Measurements from ENCODE around the gene GSTK1.

The GSTK1 gene

GRCh38 chr7:143247372-143247771 lies 15.9 kb upstream of the GSTK1 start:
- H3K4me3 ChIP-seq (ENCODE audit: low read length): no peak overlapping the region
- TF ChIP-seq ZNF274 (IDR thresholded peaks at IDR 0.05; ENCODE audit: low read depth, low read length): no peak

DNA sequence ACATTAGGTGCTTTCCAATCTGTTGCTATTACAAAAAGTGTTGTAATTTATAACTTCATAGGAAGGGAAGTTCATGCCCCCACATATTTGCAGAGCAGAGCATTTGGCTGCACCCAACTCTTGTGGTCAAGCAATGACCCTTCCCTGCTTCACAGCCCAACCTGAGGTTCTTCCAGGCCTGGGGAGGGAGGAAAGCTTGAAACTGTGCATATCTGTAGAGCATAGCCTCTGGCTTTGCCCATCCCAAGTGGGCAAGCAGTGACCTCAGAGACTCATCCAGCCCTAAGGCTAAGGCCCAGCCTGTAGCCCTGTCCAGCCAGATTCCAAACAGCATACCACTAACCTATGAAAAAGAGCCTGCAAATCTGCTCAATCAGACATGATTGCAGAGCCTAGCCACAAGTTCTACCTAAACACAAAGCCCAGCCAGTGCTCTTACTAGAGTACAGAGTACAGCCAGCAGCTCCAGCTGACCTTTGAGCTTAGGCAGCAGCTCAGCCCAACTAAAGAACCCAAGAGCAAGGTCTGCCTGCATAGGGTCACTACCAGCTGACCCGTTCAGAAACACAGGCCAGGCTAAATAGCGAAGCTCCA lies 14.4 kb upstream of the GSTK1 start:
- H3K4me3 ChIP-seq (ENCODE audit: low read length): no peak overlapping the region
- no peak for TF ChIP-seq ZNF274 (IDR thresholded peaks at IDR 0.05; ENCODE audit: low read depth, low read length)

DNA sequence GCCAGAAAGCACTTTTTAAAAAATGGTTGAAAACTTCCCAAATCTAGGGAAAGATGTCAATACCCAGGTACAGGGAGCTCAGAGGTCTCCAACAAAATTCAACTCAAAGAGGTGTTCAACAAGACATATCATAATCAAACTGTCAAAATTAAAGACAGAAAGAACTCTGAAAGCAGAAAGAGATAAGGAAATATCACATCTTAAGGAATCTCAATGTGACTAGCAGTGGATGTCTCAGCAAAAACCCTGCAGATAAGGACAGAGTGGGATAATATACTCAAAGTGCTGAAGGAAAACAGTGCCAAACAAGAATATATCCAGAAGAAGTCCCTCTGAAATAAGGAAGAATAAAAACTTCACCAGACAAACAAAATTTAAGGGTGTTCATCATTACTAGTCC lies 13.0 kb upstream of the GSTK1 start:
- H3K4me3 ChIP-seq (ENCODE audit: low read length): no peak overlapping the region
- no peak for TF ChIP-seq ZNF274 (IDR thresholded peaks at IDR 0.05; ENCODE audit: low read depth, low read length)

GRCh38 chr7:143250822-143251221 lies 12.4 kb upstream of the GSTK1 start:
- H3K4me3 ChIP-seq (ENCODE audit: low read length): no peak overlapping the region
- no peak for TF ChIP-seq ZNF274 (IDR thresholded peaks at IDR 0.05; ENCODE audit: low read depth, low read length)

DNA sequence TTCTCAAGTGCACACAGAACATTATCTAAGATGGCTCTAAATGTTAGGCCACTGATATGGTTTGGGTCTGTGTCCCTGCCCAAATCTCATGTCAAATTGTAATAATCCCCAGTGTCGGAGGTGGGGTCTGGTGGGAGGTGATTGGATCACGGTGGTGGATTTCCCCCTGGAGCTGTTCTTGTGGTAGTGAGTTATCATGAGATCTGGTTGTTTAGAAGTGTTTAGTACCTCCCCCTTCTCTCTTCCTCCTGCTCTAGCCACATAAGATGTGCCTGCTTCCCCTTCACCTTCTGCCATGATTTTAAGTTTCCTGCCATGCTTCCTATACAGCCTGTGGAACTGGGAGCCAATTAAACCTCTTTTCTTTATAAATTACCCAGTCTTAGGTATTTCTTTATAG lies 11.2 kb upstream of the GSTK1 start:
- no peak overlapping the region for H3K4me3 ChIP-seq (ENCODE audit: low read length)
- TF ChIP-seq ZNF274 (IDR thresholded peaks at IDR 0.05; ENCODE audit: low read depth, low read length): no peak

- TF ChIP-seq ZNF274 (IDR thresholded peaks at IDR 0.05; ENCODE audit: low read depth, low read length): no peak
- no peak overlapping the region for H3K4me3 ChIP-seq (ENCODE audit: low read length)
These were observed 7.7 kb upstream of the GSTK1 start for GRCh38 chr7:143255564-143255963.

DNA sequence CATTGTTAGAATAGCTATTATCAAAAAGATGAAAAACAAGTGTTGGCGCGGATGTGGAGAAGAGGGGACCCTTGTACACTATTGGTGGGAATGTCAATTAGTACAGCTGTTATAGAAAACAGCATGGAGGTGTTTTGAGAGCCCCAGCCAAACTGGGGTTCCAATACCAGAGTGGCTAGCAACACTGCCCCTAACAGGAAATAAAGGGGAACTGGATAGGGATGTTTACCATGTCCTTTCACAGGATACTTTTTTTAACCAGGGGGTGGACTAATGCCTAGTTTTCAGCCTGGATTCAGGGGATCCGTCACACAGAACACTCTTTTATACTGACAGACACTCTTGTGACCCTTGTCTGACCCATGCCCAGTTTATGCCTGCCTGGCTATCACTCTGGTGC lies 6.9 kb upstream of the GSTK1 start:
- TF ChIP-seq ZNF274 (IDR thresholded peaks at IDR 0.05; ENCODE audit: low read depth, low read length): no peak
- H3K4me3 ChIP-seq (ENCODE audit: low read length): no peak overlapping the region

GRCh38 chr7:143256932-143257331 lies 6.3 kb upstream of the GSTK1 start:
- H3K4me3 ChIP-seq (ENCODE audit: low read length): no peak overlapping the region
- TF ChIP-seq ZNF274 (IDR thresholded peaks at IDR 0.05; ENCODE audit: low read depth, low read length): no peak

DNA sequence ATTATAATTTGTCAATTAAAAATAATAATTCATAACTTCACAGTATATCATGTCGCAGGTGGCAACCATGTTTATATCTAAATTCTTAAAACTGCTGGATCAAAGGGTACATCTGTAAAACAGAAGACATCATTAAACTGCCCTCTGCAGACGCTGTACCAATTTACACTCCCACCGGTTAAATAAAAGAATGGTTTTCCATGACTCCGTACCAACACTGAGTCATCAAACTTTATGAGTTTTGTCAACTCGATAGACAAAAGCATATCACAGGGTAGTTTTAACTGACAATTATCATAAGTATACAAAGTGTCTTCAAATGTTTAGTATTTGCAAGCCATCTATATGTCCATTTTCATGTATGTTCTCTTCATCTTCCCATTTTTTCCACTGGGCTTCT lies 5.7 kb upstream of the GSTK1 start:
- TF ChIP-seq ZNF274 (IDR thresholded peaks at IDR 0.05; ENCODE audit: low read depth, low read length): no peak
- H3K4me3 ChIP-seq (ENCODE audit: low read length): no peak overlapping the region

DNA sequence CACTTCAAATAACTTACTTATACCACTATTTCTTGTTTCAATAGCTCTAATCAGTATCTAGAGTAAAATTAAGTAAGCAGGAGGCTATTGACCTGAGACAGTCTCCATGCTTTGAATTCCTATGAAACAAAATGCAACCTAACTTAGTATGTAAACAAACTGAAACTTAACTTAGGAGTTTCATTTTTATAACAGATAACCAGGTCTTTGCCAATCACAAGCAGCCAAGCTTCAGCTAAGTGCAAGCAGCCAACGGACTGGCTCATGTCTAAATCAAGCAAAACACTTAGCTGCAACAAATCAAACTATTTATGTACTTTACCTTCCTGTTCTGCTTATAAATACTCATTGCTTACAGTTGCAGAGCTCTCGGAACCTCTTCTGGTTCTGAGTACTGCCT lies 4.4 kb upstream of the GSTK1 start:
- H3K4me3 ChIP-seq (ENCODE audit: low read length): no peak overlapping the region
- TF ChIP-seq ZNF274 (IDR thresholded peaks at IDR 0.05; ENCODE audit: low read depth, low read length): no peak

DNA sequence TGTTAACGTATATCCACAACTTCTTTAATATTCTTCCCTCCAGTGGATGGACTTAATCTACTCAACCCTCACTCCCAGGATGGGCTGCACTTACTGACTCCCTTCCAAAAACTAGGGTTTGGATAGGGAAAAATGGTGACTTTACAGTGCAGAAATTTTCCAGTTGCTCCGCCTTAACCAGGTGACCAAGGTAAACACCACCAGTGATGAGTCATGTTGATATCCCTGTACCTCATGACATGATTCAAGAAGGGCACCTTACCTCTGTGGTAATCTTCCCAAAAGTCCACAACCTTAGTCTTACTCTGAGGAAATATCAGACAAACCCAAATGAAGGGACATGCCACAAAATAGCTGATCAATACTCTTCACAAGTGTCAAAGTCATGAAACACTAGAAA lies 3.5 kb upstream of the GSTK1 start:
- H3K4me3 ChIP-seq (ENCODE audit: low read length): no peak overlapping the region
- no peak for TF ChIP-seq ZNF274 (IDR thresholded peaks at IDR 0.05; ENCODE audit: low read depth, low read length)

DNA sequence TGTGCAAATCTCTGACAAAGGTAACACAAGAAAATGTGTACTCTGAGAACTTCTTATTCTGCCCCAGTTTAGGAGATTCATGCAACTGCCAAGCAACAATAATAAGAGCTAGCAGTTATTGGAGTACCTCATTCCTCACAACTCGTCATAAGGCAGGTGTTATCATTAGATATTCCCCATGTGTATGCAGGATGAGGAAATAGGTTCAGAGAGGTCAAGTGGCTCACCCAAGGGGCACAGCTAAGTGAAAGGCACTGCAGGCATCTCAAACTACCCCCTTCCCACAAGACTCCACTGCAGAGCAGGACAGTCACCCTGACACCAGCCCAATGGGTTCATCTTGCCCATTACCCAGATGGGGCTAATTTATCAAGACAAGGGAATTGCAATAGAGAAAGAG lies 1.3 kb upstream of the GSTK1 start:
- H3K4me3 ChIP-seq (ENCODE audit: low read length): no peak overlapping the region
- TF ChIP-seq ZNF274 (IDR thresholded peaks at IDR 0.05; ENCODE audit: low read depth, low read length): no peak

- peak overlapping the region; percentile 88 for H3K4me3 ChIP-seq (ENCODE audit: low read length)
These were observed 941 bp downstream of the GSTK1 start for GRCh38 chr7:143264196-143264568.

- no peak for TF ChIP-seq ZNF274 (IDR thresholded peaks at IDR 0.05; ENCODE audit: low read depth, low read length)
These were observed 1.9 kb downstream of the GSTK1 start for GRCh38 chr7:143265017-143265693.

DNA sequence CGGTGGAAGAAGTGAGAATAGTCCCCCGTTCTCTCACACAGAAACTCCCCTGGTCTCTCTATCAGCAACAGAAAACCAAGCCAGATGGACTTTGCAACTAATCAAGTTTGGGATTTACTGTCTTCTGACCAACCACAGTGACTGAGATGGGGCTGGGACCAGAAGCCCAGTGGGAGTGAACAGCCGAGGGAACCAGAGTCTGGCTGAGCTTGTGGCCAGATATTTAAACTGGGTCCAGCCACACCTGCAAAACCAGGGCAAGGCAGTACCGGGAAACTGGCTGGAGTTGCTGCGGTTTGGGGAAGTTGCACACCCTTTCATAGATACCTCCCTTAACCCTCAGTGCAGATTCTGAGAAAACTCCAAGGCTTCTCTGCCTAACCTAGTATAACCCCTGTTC lies 6.0 kb downstream of the GSTK1 start:
- no peak for TF ChIP-seq ZNF274 (IDR thresholded peaks at IDR 0.05; ENCODE audit: low read depth, low read length)
- no peak overlapping the region for H3K4me3 ChIP-seq (ENCODE audit: low read length)

More at GRCh38 chr7:143265017-143265693, 1.9 kb downstream of the GSTK1 start:
- H3K4me3 ChIP-seq (ENCODE audit: low read length): no peak overlapping the region

DNA sequence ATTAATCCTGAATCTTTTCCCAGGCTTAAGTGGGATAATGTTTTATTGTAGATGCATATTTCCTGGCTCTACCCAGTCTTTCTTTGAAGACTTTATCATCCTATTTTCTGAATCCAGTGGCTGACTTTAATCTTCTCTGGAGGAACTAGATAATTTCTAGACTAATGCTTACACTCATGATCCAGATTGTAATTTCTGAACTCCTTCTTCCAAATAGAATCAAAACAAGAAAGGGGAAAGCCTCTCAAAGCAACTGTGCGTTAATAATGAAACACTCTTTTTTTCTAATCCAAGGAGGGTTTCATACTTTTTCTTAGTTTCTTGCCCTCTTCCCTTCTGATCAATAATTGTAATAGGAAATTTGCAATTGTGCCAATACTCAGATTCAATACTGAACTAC lies 8.0 kb downstream of the GSTK1 start:
- TF ChIP-seq ZNF274 (IDR thresholded peaks at IDR 0.05; ENCODE audit: low read depth, low read length): no peak
- H3K4me3 ChIP-seq (ENCODE audit: low read length): no peak overlapping the region
